Measurements from ENCODE around the gene ERFL. TPM values are rescaled to one million over a fixed set of nuclear protein-coding genes. Genes with fewer than 3 reads are reported as not detected.

ERFL gene
- total and polyA plus RNA-seq, 8 donors, result 0.06 to 0.37 (median 0.22) TPM; not detected in 1

- WGBS, 2 donors, result 63 to 69% methylated on average over 12 to 13 of the region's 13 CpGs
- no peak overlapping the region for H3K27ac ChIP-seq
- no peaks in the 10 kb centered on the region for H3K27me3 ChIP-seq
- no peaks in the 10 kb centered on the region for H3K4me1 ChIP-seq
- DNase-seq (no peak), ATAC-seq (no peak), FAIRE-seq (no peak)
- intact Hi-C loops (cut with DNase I), result no loop called here
- peaks cover 0 to 5% (median 0%) of the 10 kb centered on the region in 3 donors for H3K36me3 ChIP-seq
- H3K9me3 ChIP-seq, result no peaks in the 10 kb centered on the region
- no peak for TF ChIP-seq CTCF (IDR thresholded peaks at IDR 0.05)
- H3K4me3 ChIP-seq, result no peak overlapping the region
Measured at GRCh38 chr19:41909706-41910105, 18.5 kb downstream of the ERFL start.

- FAIRE-seq (no peak), DNase-seq (no peak)
Measured at GRCh38 chr19:41908724-41909464, 19.4 kb downstream of the ERFL start.

GRCh38 chr19:41907994-41908615, 20.1 kb downstream of the ERFL start:
- WGBS, 2 donors, result 81 to 89% methylated on average over 23 to 25 of the region's 25 CpGs
- no peak overlapping the region for H3K27ac ChIP-seq
- intact Hi-C loops (cut with DNase I), result no loop called here
- peaks cover 5 to 7% (median 6%) of the 10 kb centered on the region in 3 donors for H3K4me1 ChIP-seq
- H3K9me3 ChIP-seq, result no peaks in the 10 kb centered on the region
- TF ChIP-seq CTCF (IDR thresholded peaks at IDR 0.05), result no peak
- H3K27me3 ChIP-seq, result no peaks in the 10 kb centered on the region
- DNase-seq (peak in 1 of 6 donors; percentile 64), FAIRE-seq (no peak), ATAC-seq (no peak)
- no peak overlapping the region for H3K4me3 ChIP-seq
- peaks cover 0 to 10% (median 4%) of the 10 kb centered on the region in 3 donors for H3K36me3 ChIP-seq

More at GRCh38 chr19:41908724-41909464, 19.4 kb downstream of the ERFL start:
- Histone ChIP-seq H3K27ac (no peak overlapping the region), H3K4me1 (peaks cover 5 to 6% (median 5%) of the 10 kb centered on the region in 3 donors), H3K9me3 (no peaks in the 10 kb centered on the region), H3K27me3 (no peaks in the 10 kb centered on the region), H3K36me3 (peaks cover 0 to 5% (median 0%) of the 10 kb centered on the region in 3 donors), H3K4me3 (no peak overlapping the region)
- ATAC-seq, result no peak
- intact Hi-C loops (cut with DNase I), result no loop called here
- WGBS, 2 donors, result 68 to 80% methylated on average over 11 of the region's 11 CpGs
- TF ChIP-seq CTCF (IDR thresholded peaks at IDR 0.05), result no peak

- 85 to 87% methylated on average over 21 of the region's 21 CpGs for WGBS, 2 donors
- H3K36me3 ChIP-seq, result peaks cover 0 to 20% (median 14%) of the 10 kb centered on the region in 3 donors
- intact Hi-C loops (cut with DNase I), result no loop called here
Measured at GRCh38 chr19:41906916-41907680, 21.2 kb downstream of the ERFL start.

More at GRCh38 chr19:41906916-41907680, 21.2 kb downstream of the ERFL start:
- ATAC-seq (no peak), DNase-seq (no peak), FAIRE-seq (no peak)
- Histone ChIP-seq H3K27me3 (no peaks in the 10 kb centered on the region), H3K9me3 (no peaks in the 10 kb centered on the region), H3K4me1 (peaks cover 5 to 7% (median 6%) of the 10 kb centered on the region in 3 donors), H3K27ac (no peak overlapping the region), H3K4me3 (no peak overlapping the region)
- no peak for TF ChIP-seq CTCF (IDR thresholded peaks at IDR 0.05)
